Measurements from ENCODE around the gene UGT1A1. TPM values are rescaled to one million over a fixed set of nuclear protein-coding genes. Genes with fewer than 3 reads are reported as not detected.

Gene UGT1A1
- total and polyA plus RNA-seq, 2 donors (not counting 3 experiments of a cell fraction or from before 2014, with no cell fraction given): not detected

GRCh38 chr2:233793465-233794127 lies 33.5 kb downstream of the UGT1A1 start:
- Histone ChIP-seq H3K4me1 (ENCODE audit: control insufficient read depth, extremely low read depth, insufficient read depth, low read length) (no peaks in the 10 kb centered on the region), H3K27me3 (ENCODE audit: control insufficient read depth in 2 of 2, insufficient read depth in 2 of 2, low read length in 2 of 2) (no peaks in the 10 kb centered on the region), H3K4me2 (ENCODE audit: insufficient read depth, low read length) (no peak overlapping the region), H3K9me3 (replicated peaks; ENCODE audit: control insufficient read depth, insufficient read depth, low read length) (no peaks in the 10 kb centered on the region), H3K9ac (replicated peaks; ENCODE audit: extremely low read depth, insufficient read depth, low read length) (no peak overlapping the region), H2AFZ (ENCODE audit: low read depth, low read length) (no peak overlapping the region), H3K36me3 (ENCODE audit: control insufficient read depth in 2 of 2, extremely low read depth in 1 of 2, insufficient read depth in 2 of 2, low read length in 2 of 2) (no peaks in the 10 kb centered on the region), H4K20me1 (replicated peaks; ENCODE audit: control insufficient read depth, extremely low read depth, insufficient read depth, low read length) (no peaks in the 10 kb centered on the region), H3K4me3 (replicated peaks in 1 of 3; ENCODE audit: insufficient read depth in 1 of 3, low read depth in 1 of 3, low read length in 3 of 3) (no peak overlapping the region), H3K27ac (ENCODE audit: insufficient read depth, low read depth, low read length) (no peak overlapping the region), H3K79me2 (ENCODE audit: control insufficient read depth, insufficient read depth, low read length) (no peaks in the 10 kb centered on the region), H3K9me1 (replicated peaks; ENCODE audit: control insufficient read depth, extremely low read depth, insufficient read depth, low read length) (no peaks in the 10 kb centered on the region)
- FAIRE-seq (no peak), DNase-seq (ENCODE audit: low read depth, low spot score) (no peak)
- ChIA-PET CTCF (no interaction called here), POLR2A (no interaction called here)
- dilution Hi-C loops (cut with MboI; ENCODE audit: extremely low pct_ligation_motif_present, low sequenced_read_pairs) (no loop called here), intact Hi-C loops (cut with micrococcal nuclease) (no loop called here)
- no TSS peak for BruUV-seq (replicated peaks)
- TF ChIP-seq MYC (IDR thresholded peaks at IDR 0.05; ENCODE audit: low read depth, low read length) (no peak), FOS (IDR thresholded peaks at IDR 0.05; ENCODE audit: borderline replicate concordance, insufficient read depth, low read length) (no peak), POLR2AphosphoS5 (IDR thresholded peaks at IDR 0.05; ENCODE audit: insufficient read depth, low read depth, low read length) (no peak), POLR2A (IDR thresholded peaks at IDR 0.05; ENCODE audit: low read depth, low read length) (no peak), JUN (IDR thresholded peaks at IDR 0.05; ENCODE audit: borderline replicate concordance, insufficient read depth, insufficient read length, low read depth) (no peak), EZH2 (IDR thresholded peaks at IDR 0.05; ENCODE audit: borderline replicate concordance, low read depth, low read length, severe bottlenecking) (no peak), GATA2 (IDR thresholded peaks at IDR 0.05; ENCODE audit: insufficient read depth, insufficient read length, low read depth, low read length) (no peak)
- TF ChIP-seq, protein P1, sequence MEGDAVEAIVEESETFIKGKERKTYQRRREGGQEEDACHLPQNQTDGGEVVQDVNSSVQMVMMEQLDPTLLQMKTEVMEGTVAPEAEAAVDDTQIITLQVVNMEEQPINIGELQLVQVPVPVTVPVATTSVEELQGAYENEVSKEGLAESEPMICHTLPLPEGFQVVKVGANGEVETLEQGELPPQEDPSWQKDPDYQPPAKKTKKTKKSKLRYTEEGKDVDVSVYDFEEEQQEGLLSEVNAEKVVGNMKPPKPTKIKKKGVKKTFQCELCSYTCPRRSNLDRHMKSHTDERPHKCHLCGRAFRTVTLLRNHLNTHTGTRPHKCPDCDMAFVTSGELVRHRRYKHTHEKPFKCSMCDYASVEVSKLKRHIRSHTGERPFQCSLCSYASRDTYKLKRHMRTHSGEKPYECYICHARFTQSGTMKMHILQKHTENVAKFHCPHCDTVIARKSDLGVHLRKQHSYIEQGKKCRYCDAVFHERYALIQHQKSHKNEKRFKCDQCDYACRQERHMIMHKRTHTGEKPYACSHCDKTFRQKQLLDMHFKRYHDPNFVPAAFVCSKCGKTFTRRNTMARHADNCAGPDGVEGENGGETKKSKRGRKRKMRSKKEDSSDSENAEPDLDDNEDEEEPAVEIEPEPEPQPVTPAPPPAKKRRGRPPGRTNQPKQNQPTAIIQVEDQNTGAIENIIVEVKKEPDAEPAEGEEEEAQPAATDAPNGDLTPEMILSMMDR (IDR thresholded peaks at IDR 0.05; ENCODE audit: extremely low read depth in 1 of 2, insufficient read depth in 1 of 2, low read depth in 1 of 2, low read length in 2 of 2): no peak
- TF ChIP-seq, protein P2, sequence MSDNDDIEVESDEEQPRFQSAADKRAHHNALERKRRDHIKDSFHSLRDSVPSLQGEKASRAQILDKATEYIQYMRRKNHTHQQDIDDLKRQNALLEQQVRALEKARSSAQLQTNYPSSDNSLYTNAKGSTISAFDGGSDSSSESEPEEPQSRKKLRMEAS (IDR thresholded peaks at IDR 0.05; ENCODE audit: insufficient read depth, insufficient read length): no peak

All from endothelial cell of umbilical vein (primary cell).